RWPE2 (cell line): Measurements from ENCODE around the gene STX16.

ENCODE experiments used
- ATAC-seq: fragments of 200-7000 bp; cut with Tn5 transposase; 3 replicates; pipeline ENCODE4 v1.9.1; 2021; ENCODE audit warnings: low read depth
- DNase-seq: peaks from one replicate; pipeline ENCODE4 v3.0.0-alpha.2; 2020; ENCODE audit warnings: low spot score
- H3K27ac ChIP-seq: fragments of 450-650 bp; 2 replicates; pipeline ENCODE4 v1.5.1; 2017; ENCODE audit warnings: mild to moderate bottlenecking; ENCODE audit not compliant: poor library complexity, severe bottlenecking
- H3K27me3 ChIP-seq: fragments of 250-450 bp; sonication (Bioruptor Pico); 2 replicates; pipeline ENCODE4 v1.5.1; 2021; ENCODE audit warnings: mild to moderate bottlenecking, moderate library complexity; ENCODE audit not compliant: insufficient read depth, poor library complexity, severe bottlenecking
- H3K36me3 ChIP-seq: fragments of 250-450 bp; sonication (Bioruptor Pico); 2 replicates; pipeline ENCODE4 v1.5.1; 2020; ENCODE audit warnings: low read depth, mild to moderate bottlenecking, moderate library complexity
- H3K4me1 ChIP-seq: fragments of 250-450 bp; sonication (Bioruptor Pico); 2 replicates; pipeline ENCODE4 v1.5.1; 2021; ENCODE audit warnings: mild to moderate bottlenecking, moderate library complexity; ENCODE audit not compliant: insufficient read depth, poor library complexity, severe bottlenecking
- H3K4me3 ChIP-seq: fragments of 250-450 bp; sonication (Bioruptor Pico); 2 replicates; pipeline ENCODE4 v1.5.1; 2021; ENCODE audit warnings: mild to moderate bottlenecking, moderate library complexity; ENCODE audit not compliant: severe bottlenecking
- H3K9me3 ChIP-seq: fragments of 250-450 bp; sonication (Bioruptor Pico); 2 replicates; pipeline ENCODE4 v1.5.1; 2021; ENCODE audit warnings: mild to moderate bottlenecking, moderate library complexity; ENCODE audit not compliant: severe bottlenecking
- CTCF ChIP-seq: fragments of 450-650 bp; IDR thresholded peaks from one replicate; pipeline ENCODE4 v1.5.1; 2017; ENCODE audit warnings: mild to moderate bottlenecking, moderate library complexity; ENCODE audit not compliant: poor library complexity, severe bottlenecking

The STX16 gene

DNA sequence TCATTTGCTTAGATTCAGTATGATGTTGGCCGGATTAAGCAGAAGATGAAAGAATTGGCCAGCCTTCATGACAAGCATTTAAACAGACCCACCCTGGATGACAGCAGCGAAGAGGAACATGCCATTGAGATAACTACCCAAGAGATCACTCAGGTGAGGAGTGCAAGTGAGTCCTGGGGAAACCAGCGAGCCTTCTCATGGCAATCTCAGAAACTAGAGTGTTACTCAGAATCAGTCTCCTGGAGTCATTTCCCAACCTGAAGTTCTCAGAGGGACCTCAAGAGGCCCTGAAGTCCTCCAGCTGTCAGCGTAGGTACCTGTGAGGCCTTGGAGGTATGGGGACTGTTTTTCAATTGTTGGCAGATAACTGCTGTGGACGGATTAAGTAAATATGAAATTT lies 16.9 kb downstream of the STX16 start:
- DNase-seq (peak; percentile 51), ATAC-seq (0 out of 3 replicates have a peak, but pooled peaks have one; percentile 7)
- Histone ChIP-seq H3K9me3 (no peaks in the 10 kb centered on the region), H3K27ac (no peak overlapping the region), H3K27me3 (no peaks in the 10 kb centered on the region), H3K36me3 (peaks cover 100% of the 10 kb centered on the region), H3K4me3 (no peak overlapping the region), H3K4me1 (no peaks in the 10 kb centered on the region)
- TF ChIP-seq CTCF: no peak

- ATAC-seq (no peak), DNase-seq (no peak)
- H3K4me3 ChIP-seq: no peak overlapping the region
- H3K4me1 ChIP-seq: no peaks in the 10 kb centered on the region
- no peaks in the 10 kb centered on the region for H3K9me3 ChIP-seq
- TF ChIP-seq CTCF: no peak
- H3K27ac ChIP-seq: no peak overlapping the region
- H3K27me3 ChIP-seq: no peaks in the 10 kb centered on the region
- H3K36me3 ChIP-seq: peaks cover 100% of the 10 kb centered on the region
Observed at GRCh38 chr20:58668901-58669286, 17.8 kb downstream of the STX16 start.

DNA sequence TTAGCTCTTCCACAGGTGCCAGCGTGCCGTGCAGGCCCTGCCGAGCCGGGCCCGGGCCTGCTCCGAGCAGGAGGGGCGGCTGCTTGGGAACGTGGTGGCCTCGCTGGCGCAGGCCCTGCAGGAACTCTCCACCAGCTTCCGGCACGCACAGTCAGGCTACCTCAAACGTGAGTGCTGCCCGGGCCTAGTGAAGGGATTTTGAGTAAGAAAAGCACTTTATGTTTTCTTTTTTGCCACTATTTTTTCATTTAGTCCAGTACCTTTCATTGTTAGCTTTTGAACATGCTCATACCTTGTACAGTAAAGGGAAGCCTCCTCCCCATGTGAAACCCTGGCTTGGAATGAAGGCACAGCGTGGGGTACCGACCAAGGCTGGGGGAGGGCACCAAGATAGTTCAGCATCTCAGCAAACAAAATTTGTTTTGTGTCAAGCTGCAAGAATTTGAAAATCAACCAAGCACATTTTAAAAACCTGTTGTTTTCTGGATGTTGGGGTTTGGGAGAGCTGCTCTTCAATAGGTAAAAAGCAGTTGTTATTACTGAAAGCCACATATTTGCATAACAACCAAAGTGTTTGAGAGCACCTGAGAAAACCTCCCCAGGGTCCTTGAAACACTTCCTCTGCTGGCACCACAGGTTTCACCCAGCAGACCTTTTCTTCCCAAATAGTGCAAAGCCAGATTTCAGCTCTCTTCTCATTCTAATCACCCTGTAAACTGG lies 18.4 kb downstream of the STX16 start:
- no peak for TF ChIP-seq CTCF
- DNase-seq (peak; percentile 75), ATAC-seq (no peak)
- Histone ChIP-seq H3K36me3 (peaks cover 100% of the 10 kb centered on the region), H3K27ac (no peak overlapping the region), H3K27me3 (no peaks in the 10 kb centered on the region), H3K9me3 (no peaks in the 10 kb centered on the region), H3K4me3 (no peak overlapping the region), H3K4me1 (no peaks in the 10 kb centered on the region)

GRCh38 chr20:58670102-58670501 lies 19.0 kb downstream of the STX16 start:
- Histone ChIP-seq H3K4me3 (no peak overlapping the region), H3K27ac (no peak overlapping the region), H3K27me3 (no peaks in the 10 kb centered on the region), H3K9me3 (no peaks in the 10 kb centered on the region), H3K4me1 (no peaks in the 10 kb centered on the region), H3K36me3 (peaks cover 100% of the 10 kb centered on the region)
- DNase-seq (no peak), ATAC-seq (no peak)
- TF ChIP-seq CTCF: no peak

- TF ChIP-seq CTCF: no peak
- Histone ChIP-seq H3K4me1 (no peaks in the 10 kb centered on the region), H3K9me3 (no peaks in the 10 kb centered on the region), H3K4me3 (no peak overlapping the region), H3K27me3 (no peaks in the 10 kb centered on the region), H3K36me3 (peaks cover 100% of the 10 kb centered on the region), H3K27ac (no peak overlapping the region)
- DNase-seq: peak; percentile 30
- no peak for ATAC-seq
Observed at GRCh38 chr20:58670659-58671058, 19.6 kb downstream of the STX16 start.
